Measurements from ENCODE around the gene RYR3.

RYR3 gene

GRCh38 chr15:33678602-33679001, 367.8 kb downstream of the RYR3 start:
- Histone ChIP-seq H3K4me1 (ENCODE audit: low read depth, poor library complexity, severe bottlenecking) (no peaks in the 10 kb centered on the region), H3K27ac (no peak overlapping the region), H3K27me3 (ENCODE audit: insufficient read depth, low read depth) (no peaks in the 10 kb centered on the region), H3K4me2 (no peak overlapping the region), H3K4me3 (IDR thresholded peaks at IDR 0.05; ENCODE audit: insufficient read depth, low read depth, low read length) (no peak overlapping the region), H3K79me2 (ENCODE audit: insufficient read depth, low read depth) (no peaks in the 10 kb centered on the region), H4K20me1 (ENCODE audit: insufficient read depth) (no peaks in the 10 kb centered on the region), H3K36me3 (ENCODE audit: insufficient read depth) (no peaks in the 10 kb centered on the region), H3K9ac (no peak overlapping the region), H2AFZ (ENCODE audit: low read depth) (no peak overlapping the region)
- TF ChIP-seq, protein P1, sequence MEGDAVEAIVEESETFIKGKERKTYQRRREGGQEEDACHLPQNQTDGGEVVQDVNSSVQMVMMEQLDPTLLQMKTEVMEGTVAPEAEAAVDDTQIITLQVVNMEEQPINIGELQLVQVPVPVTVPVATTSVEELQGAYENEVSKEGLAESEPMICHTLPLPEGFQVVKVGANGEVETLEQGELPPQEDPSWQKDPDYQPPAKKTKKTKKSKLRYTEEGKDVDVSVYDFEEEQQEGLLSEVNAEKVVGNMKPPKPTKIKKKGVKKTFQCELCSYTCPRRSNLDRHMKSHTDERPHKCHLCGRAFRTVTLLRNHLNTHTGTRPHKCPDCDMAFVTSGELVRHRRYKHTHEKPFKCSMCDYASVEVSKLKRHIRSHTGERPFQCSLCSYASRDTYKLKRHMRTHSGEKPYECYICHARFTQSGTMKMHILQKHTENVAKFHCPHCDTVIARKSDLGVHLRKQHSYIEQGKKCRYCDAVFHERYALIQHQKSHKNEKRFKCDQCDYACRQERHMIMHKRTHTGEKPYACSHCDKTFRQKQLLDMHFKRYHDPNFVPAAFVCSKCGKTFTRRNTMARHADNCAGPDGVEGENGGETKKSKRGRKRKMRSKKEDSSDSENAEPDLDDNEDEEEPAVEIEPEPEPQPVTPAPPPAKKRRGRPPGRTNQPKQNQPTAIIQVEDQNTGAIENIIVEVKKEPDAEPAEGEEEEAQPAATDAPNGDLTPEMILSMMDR (conservative IDR thresholded peaks at IDR 0.05; ENCODE audit: low read depth, low read length) = no peak

DNA sequence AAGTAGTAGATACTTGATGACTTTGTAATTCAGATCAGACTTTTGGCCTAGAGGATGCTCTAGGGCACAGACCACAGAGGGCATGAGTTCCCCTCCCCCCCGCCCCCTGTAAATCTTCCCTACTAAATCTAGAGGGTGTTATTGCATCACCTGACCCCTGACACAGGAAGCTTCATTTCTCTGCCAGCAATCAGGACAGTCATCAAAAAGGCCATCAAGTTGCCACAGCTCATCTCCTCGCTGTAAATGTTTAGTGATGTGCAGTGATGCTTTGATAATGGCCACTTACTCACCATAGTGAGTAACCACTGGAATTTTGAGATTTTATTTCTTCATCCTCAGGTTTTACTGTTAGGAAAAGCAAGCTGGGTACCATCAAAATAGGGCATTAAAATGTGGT, 368.3 kb downstream of the RYR3 start:
- Histone ChIP-seq H3K9ac (no peak overlapping the region), H3K4me1 (ENCODE audit: low read depth, poor library complexity, severe bottlenecking) (no peaks in the 10 kb centered on the region), H3K27me3 (ENCODE audit: insufficient read depth, low read depth) (no peaks in the 10 kb centered on the region), H3K4me3 (IDR thresholded peaks at IDR 0.05; ENCODE audit: insufficient read depth, low read depth, low read length) (no peak overlapping the region), H2AFZ (ENCODE audit: low read depth) (no peak overlapping the region), H3K27ac (no peak overlapping the region), H3K36me3 (ENCODE audit: insufficient read depth) (no peaks in the 10 kb centered on the region), H4K20me1 (ENCODE audit: insufficient read depth) (no peaks in the 10 kb centered on the region), H3K4me2 (no peak overlapping the region), H3K79me2 (ENCODE audit: insufficient read depth, low read depth) (no peaks in the 10 kb centered on the region)
- TF ChIP-seq, protein P1 (conservative IDR thresholded peaks at IDR 0.05; ENCODE audit: low read depth, low read length) = no peak

DNA sequence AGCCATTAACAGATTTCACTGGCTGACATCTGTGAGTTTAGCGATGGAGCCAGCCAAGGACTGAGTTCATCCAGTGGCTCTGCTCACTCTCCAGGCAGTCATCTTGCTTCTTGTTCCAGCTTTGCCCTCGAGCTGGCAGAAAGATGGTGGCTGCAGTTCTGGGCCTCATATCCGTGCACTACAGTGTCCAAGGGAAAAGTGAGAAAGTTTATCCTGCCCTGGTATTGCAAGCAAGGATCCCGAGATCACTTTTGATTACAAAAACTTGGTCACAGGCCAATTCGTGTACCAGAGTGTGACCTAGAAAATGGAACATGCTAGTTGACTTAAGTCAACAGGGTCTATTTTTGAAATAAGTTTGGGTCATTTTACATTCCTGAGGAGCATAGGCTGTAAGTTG, 369.6 kb downstream of the RYR3 start:
- Histone ChIP-seq H3K4me1 (ENCODE audit: low read depth, poor library complexity, severe bottlenecking) (no peaks in the 10 kb centered on the region), H3K79me2 (ENCODE audit: insufficient read depth, low read depth) (no peaks in the 10 kb centered on the region), H3K36me3 (ENCODE audit: insufficient read depth) (no peaks in the 10 kb centered on the region), H3K27ac (no peak overlapping the region), H3K4me2 (no peak overlapping the region), H3K4me3 (IDR thresholded peaks at IDR 0.05; ENCODE audit: insufficient read depth, low read depth, low read length) (no peak overlapping the region), H3K9ac (no peak overlapping the region), H2AFZ (ENCODE audit: low read depth) (no peak overlapping the region), H4K20me1 (ENCODE audit: insufficient read depth) (no peaks in the 10 kb centered on the region), H3K27me3 (ENCODE audit: insufficient read depth, low read depth) (no peaks in the 10 kb centered on the region)
- TF ChIP-seq, protein P1 (conservative IDR thresholded peaks at IDR 0.05; ENCODE audit: low read depth, low read length) = no peak

GRCh38 chr15:33693166-33693800, 382.5 kb downstream of the RYR3 start:
- H3K27me3 ChIP-seq (ENCODE audit: insufficient read depth, low read depth) = no peaks in the 10 kb centered on the region
- no peak overlapping the region for H2AFZ ChIP-seq (ENCODE audit: low read depth)
- no peak overlapping the region for H3K4me3 ChIP-seq (IDR thresholded peaks at IDR 0.05; ENCODE audit: insufficient read depth, low read depth, low read length)
- no peak overlapping the region for H3K27ac ChIP-seq
- no peak overlapping the region for H3K9ac ChIP-seq
- H3K4me1 ChIP-seq (ENCODE audit: low read depth, poor library complexity, severe bottlenecking) = no peaks in the 10 kb centered on the region
- TF ChIP-seq, protein P1 (conservative IDR thresholded peaks at IDR 0.05; ENCODE audit: low read depth, low read length) = no peak
- H3K79me2 ChIP-seq (ENCODE audit: insufficient read depth, low read depth) = no peaks in the 10 kb centered on the region
- H3K4me2 ChIP-seq = no peak overlapping the region
- H3K36me3 ChIP-seq (ENCODE audit: insufficient read depth) = no peaks in the 10 kb centered on the region
- H4K20me1 ChIP-seq (ENCODE audit: insufficient read depth) = no peaks in the 10 kb centered on the region
